Measurements from ENCODE around the gene MCU. TPM values are rescaled to one million over a fixed set of nuclear protein-coding genes. Genes with fewer than 3 reads are reported as not detected.

The MCU gene
- total RNA-seq, 1 donor = 42.7 TPM

- H3K9me3 ChIP-seq (ENCODE audit: low read depth, low read length) = no peaks in the 10 kb centered on the region
- no peak overlapping the region for H3K4me3 ChIP-seq (ENCODE audit: insufficient read depth, low read length)
- H3K4me2 ChIP-seq (ENCODE audit: insufficient read depth, low read length) = no peak overlapping the region
- H3K27me3 ChIP-seq (ENCODE audit: insufficient read depth, low read length) = no peaks in the 10 kb centered on the region
- H3K27ac ChIP-seq (ENCODE audit: low read depth, low read length) = no peak overlapping the region
- no peaks in the 10 kb centered on the region for H3K79me2 ChIP-seq (ENCODE audit: insufficient read depth, low read length)
- no peaks in the 10 kb centered on the region for H3K36me3 ChIP-seq (ENCODE audit: insufficient read depth, low read length)
- H4K20me1 ChIP-seq (ENCODE audit: insufficient read depth, low read length) = no peaks in the 10 kb centered on the region
- H2AFZ ChIP-seq (ENCODE audit: low read length) = no peak overlapping the region
- no peak for TF ChIP-seq CTCF (IDR thresholded peaks at IDR 0.05; ENCODE audit: extremely low read depth, low read depth, low read length)
- H3K4me1 ChIP-seq (ENCODE audit: insufficient read depth, low read length) = no peaks in the 10 kb centered on the region
- no peak for DNase-seq (ENCODE audit: insufficient read length, low spot score, missing footprints)
Observed at GRCh38 chr10:72658696-72659400, 33.1 kb upstream of the MCU start.

GRCh38 chr10:72659694-72660093 lies 32.2 kb upstream of the MCU start:
- no peaks in the 10 kb centered on the region for H3K4me1 ChIP-seq (ENCODE audit: insufficient read depth, low read length)
- H3K4me3 ChIP-seq (ENCODE audit: insufficient read depth, low read length) = no peak overlapping the region
- no peaks in the 10 kb centered on the region for H3K27me3 ChIP-seq (ENCODE audit: insufficient read depth, low read length)
- no peaks in the 10 kb centered on the region for H3K79me2 ChIP-seq (ENCODE audit: insufficient read depth, low read length)
- H3K9me3 ChIP-seq (ENCODE audit: low read depth, low read length) = no peaks in the 10 kb centered on the region
- no peak overlapping the region for H3K4me2 ChIP-seq (ENCODE audit: insufficient read depth, low read length)
- H3K36me3 ChIP-seq (ENCODE audit: insufficient read depth, low read length) = no peaks in the 10 kb centered on the region
- no peak for TF ChIP-seq CTCF (IDR thresholded peaks at IDR 0.05; ENCODE audit: extremely low read depth, low read depth, low read length)
- DNase-seq (ENCODE audit: insufficient read length, low spot score, missing footprints) = no peak
- no peak overlapping the region for H2AFZ ChIP-seq (ENCODE audit: low read length)
- H3K27ac ChIP-seq (ENCODE audit: low read depth, low read length) = no peak overlapping the region
- no peaks in the 10 kb centered on the region for H4K20me1 ChIP-seq (ENCODE audit: insufficient read depth, low read length)

GRCh38 chr10:72660220-72660619 lies 31.7 kb upstream of the MCU start:
- DNase-seq (ENCODE audit: insufficient read length, low spot score, missing footprints) = no peak
- Histone ChIP-seq H3K27me3 (ENCODE audit: insufficient read depth, low read length) (no peaks in the 10 kb centered on the region), H3K36me3 (ENCODE audit: insufficient read depth, low read length) (no peaks in the 10 kb centered on the region), H3K79me2 (ENCODE audit: insufficient read depth, low read length) (no peaks in the 10 kb centered on the region), H3K4me2 (ENCODE audit: insufficient read depth, low read length) (no peak overlapping the region), H3K27ac (ENCODE audit: low read depth, low read length) (no peak overlapping the region), H3K9me3 (ENCODE audit: low read depth, low read length) (no peaks in the 10 kb centered on the region), H2AFZ (ENCODE audit: low read length) (no peak overlapping the region), H3K4me1 (ENCODE audit: insufficient read depth, low read length) (no peaks in the 10 kb centered on the region), H3K4me3 (ENCODE audit: insufficient read depth, low read length) (no peak overlapping the region), H4K20me1 (ENCODE audit: insufficient read depth, low read length) (no peaks in the 10 kb centered on the region)
- no peak for TF ChIP-seq CTCF (IDR thresholded peaks at IDR 0.05; ENCODE audit: extremely low read depth, low read depth, low read length)

- no peak for TF ChIP-seq CTCF (IDR thresholded peaks at IDR 0.05; ENCODE audit: extremely low read depth, low read depth, low read length)
- no peak overlapping the region for H3K27ac ChIP-seq (ENCODE audit: low read depth, low read length)
- no peaks in the 10 kb centered on the region for H3K9me3 ChIP-seq (ENCODE audit: low read depth, low read length)
- no peaks in the 10 kb centered on the region for H3K27me3 ChIP-seq (ENCODE audit: insufficient read depth, low read length)
- no peak overlapping the region for H3K4me3 ChIP-seq (ENCODE audit: insufficient read depth, low read length)
- H4K20me1 ChIP-seq (ENCODE audit: insufficient read depth, low read length) = no peaks in the 10 kb centered on the region
- H3K4me2 ChIP-seq (ENCODE audit: insufficient read depth, low read length) = no peak overlapping the region
- no peak for DNase-seq (ENCODE audit: insufficient read length, low spot score, missing footprints)
- H3K79me2 ChIP-seq (ENCODE audit: insufficient read depth, low read length) = no peaks in the 10 kb centered on the region
- H3K4me1 ChIP-seq (ENCODE audit: insufficient read depth, low read length) = no peaks in the 10 kb centered on the region
- no peaks in the 10 kb centered on the region for H3K36me3 ChIP-seq (ENCODE audit: insufficient read depth, low read length)
- no peak overlapping the region for H2AFZ ChIP-seq (ENCODE audit: low read length)
Observed at GRCh38 chr10:72661431-72661830, 30.5 kb upstream of the MCU start.

Data from osteoblast (primary cell).